ENCODE measurements around the gene C1QTNF3. TPM values are rescaled to one million over a fixed set of nuclear protein-coding genes. Genes with fewer than 3 reads are reported as not detected.
"Not testable (repeated sequence)": the region's sequence is repeated elsewhere in the genome, so short reads cannot be mapped to it uniquely, and the experiment has no call there.

C1QTNF3 gene, protein sequence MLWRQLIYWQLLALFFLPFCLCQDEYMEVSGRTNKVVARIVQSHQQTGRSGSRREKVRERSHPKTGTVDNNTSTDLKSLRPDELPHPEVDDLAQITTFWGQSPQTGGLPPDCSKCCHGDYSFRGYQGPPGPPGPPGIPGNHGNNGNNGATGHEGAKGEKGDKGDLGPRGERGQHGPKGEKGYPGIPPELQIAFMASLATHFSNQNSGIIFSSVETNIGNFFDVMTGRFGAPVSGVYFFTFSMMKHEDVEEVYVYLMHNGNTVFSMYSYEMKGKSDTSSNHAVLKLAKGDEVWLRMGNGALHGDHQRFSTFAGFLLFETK
- total RNA-seq, result 1.1 TPM
- long read RNA-seq, result 0 reads

- ATAC-seq, result peak; percentile 41
- peak; percentile 32 for DNase-seq
- intact Hi-C loops (cut with micrococcal nuclease), result no loop called here
Measured at GRCh38 chr5:34043099-34043876, at the start of gene C1QTNF3. Gene C1QTNF3, minus strand, starts transcription at chr5:34043213. Its CDS starts 88 bp downstream, at chr5:34043125.

DNA sequence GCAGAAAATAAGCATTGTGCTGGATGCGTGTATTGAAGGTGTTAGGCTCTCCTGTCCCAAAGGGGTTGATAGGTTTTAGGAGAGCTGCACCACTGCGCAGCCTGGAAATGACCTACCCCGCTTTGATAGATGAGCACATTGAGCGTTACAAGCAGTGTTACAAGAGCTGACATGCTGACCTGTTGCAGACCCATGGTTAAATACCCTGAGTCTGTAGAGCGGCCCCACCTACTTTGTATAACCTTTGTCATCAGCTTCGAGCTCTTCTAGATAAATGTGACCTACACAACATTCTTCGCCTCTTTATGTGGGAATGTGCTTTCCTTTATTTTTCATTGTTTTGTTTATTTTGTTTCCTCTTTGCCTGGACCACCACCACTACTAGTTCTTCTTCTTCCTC is 48.0 kb upstream of the C1QTNF3 start:
- ATAC-seq, result not testable (repeated sequence)

DNA sequence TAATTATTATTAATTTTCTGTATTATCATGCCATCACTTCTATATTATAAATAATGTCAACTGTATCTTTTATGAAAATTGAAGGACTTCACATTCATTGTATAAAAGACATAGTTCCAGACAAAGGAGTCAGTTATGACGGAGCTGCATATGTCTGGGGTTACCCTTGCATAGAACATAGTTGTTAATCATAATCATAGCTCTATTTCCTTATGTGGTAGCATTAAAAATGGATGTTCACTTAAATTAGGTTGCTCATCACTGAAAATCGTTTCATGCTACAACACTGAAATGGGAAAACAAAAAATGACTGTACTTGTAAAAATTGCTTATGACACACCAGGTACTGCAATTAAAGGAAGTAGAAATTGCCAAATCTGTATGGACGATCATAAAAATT is 46.8 kb upstream of the C1QTNF3 start:
- DNase-seq; intact Hi-C loops (cut with micrococcal nuclease); ATAC-seq: not testable (repeated sequence)

More for the DNA sequence above, 48.0 kb upstream of the C1QTNF3 start:
- intact Hi-C loops (cut with micrococcal nuclease); DNase-seq: not testable (repeated sequence)

DNA sequence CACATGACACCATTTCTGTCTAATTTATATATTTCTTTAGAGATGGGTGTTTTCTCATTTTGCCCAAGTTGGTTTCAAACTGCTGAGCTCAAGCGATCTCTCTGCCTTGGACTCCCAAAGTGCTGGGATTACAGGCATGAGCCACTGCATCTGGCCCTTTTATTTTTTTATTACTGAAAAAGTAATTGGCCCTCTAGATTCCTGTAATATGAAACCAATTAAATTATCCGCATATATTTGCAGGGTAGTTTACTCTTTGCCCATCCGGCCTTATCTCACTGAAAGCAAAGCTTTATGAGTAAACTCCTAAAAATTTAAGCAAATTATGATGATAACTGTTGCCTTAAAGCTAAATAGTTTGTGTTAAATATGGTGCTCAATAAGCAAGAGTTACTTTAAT is 44.7 kb upstream of the C1QTNF3 start:
- intact Hi-C loops (cut with micrococcal nuclease); DNase-seq; ATAC-seq: not testable (repeated sequence)

GRCh38 chr5:34083898-34084297 is 40.9 kb upstream of the C1QTNF3 start:
- intact Hi-C loops (cut with micrococcal nuclease); ATAC-seq; DNase-seq: not testable (repeated sequence)

GRCh38 chr5:34079505-34079904 is 36.5 kb upstream of the C1QTNF3 start:
- intact Hi-C loops (cut with micrococcal nuclease); DNase-seq; ATAC-seq: not testable (repeated sequence)

DNA sequence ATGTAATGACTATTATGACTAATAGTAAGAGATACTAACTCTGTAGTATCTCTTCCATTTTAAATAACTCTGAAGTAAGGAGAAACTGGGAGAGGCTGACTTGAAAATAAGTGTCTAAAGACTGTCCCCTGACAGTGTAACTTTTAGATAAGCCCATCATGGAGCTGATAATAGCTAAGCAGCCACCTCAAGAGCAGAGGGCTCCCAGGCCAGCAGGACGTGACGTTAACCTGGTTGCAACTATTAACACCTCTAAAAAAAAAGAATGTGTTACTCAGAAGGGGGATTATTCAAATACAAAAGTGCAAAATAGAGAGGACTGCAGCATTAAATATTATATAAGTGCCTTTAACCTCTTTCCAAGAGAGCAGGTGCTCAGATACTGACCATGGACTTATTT is 34.6 kb upstream of the C1QTNF3 start:
- ATAC-seq; DNase-seq; intact Hi-C loops (cut with micrococcal nuclease): not testable (repeated sequence)

- intact Hi-C loops (cut with micrococcal nuclease); ATAC-seq: not testable (repeated sequence)
Measured at GRCh38 chr5:34076719-34077364, 33.8 kb upstream of the C1QTNF3 start.

GRCh38 chr5:34074472-34074871 is 31.5 kb upstream of the C1QTNF3 start:
- intact Hi-C loops (cut with micrococcal nuclease); DNase-seq; ATAC-seq: not testable (repeated sequence)

More at GRCh38 chr5:34076719-34077364, 33.8 kb upstream of the C1QTNF3 start:
- not testable (repeated sequence) for DNase-seq

- ATAC-seq; intact Hi-C loops (cut with micrococcal nuclease); DNase-seq: not testable (repeated sequence)
Measured at GRCh38 chr5:34074071-34074470, 31.1 kb upstream of the C1QTNF3 start.

GRCh38 chr5:34070626-34071025 is 27.6 kb upstream of the C1QTNF3 start:
- DNase-seq; intact Hi-C loops (cut with micrococcal nuclease); ATAC-seq: not testable (repeated sequence)

DNA sequence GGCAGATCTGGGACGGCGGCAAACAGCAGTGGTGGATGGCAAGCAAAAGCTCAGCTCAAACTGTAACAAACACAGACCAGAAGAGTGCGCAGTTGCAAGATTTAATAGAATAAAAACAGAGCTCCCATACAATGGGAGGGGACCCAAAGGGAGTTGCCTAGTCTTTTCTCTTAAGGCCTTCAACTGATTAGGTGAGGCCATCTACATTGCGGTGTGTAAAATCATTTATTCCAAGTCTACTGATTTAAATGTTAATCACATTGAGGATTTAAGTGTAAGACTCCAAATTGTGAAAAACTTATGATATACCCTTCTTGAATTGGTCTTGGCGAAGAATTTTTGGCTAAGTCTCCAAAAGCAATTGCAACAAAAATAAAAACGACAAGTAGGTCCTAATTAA is 21.6 kb upstream of the C1QTNF3 start:
- intact Hi-C loops (cut with micrococcal nuclease), result no loop called here
- ATAC-seq, result no peak
- no peak for DNase-seq

- intact Hi-C loops (cut with micrococcal nuclease), result no loop called here
- no peak for ATAC-seq
- DNase-seq, result no peak
Measured at GRCh38 chr5:34062419-34062818, 19.4 kb upstream of the C1QTNF3 start.

DNA sequence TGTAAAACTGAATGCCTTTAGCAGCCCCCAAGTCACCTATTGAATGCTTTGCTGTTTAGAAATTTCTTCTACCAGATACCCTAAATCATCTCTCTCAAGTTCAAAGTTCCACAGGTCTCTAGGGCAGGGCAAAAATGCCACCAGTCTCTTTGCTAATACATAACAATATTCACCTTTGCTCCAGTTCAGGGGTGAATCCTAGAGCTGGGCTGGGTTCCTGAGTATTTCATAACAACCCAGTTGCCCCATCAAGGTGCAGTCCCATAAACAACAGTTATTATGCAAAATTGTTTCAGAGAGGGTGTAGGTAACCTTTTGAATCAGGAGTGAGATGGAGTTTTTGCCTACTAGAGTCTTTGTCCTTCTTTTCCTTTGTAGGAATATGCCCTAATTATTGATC is 19.0 kb upstream of the C1QTNF3 start:
- intact Hi-C loops (cut with micrococcal nuclease), result no loop called here
- no peak for ATAC-seq
- no peak for DNase-seq

DNA sequence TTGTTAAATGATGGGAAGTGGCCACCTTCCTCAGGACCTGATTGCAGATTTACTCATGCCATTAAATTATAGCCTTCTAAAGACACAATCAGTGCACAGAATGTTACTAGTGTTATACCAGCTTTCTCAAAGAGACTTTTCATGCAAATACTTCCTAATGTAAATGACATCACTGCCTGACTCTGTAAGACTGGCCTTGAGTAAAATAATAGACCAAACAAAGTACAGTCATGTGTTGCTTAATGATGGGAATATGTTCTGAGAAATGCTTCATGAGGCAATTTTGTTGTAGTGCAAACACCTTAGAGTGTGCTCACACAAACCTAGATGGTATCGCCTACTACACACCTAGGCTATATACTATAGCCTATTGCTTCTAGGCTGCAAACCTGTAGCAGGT is 17.0 kb upstream of the C1QTNF3 start:
- no peak for ATAC-seq
- intact Hi-C loops (cut with micrococcal nuclease), result no loop called here
- DNase-seq, result no peak

DNA sequence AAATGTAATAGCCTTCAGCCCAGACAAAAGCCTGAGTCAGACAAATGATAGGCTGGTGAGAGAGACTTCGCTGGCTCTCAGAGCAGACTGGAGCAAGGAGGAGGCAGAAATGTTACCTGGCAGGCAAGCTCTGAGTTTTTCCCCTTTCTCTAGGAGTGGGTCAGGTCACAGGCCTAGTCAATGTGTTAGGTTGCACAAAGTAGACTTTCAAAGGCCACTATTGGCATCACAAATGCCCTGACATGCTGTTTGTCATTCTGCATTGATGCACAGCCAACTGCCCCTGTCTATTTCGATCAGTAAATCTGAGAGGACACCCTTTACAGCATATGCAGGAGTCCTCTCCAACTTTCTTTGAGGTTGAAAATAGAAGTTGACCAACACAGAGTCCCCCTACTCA is 15.5 kb upstream of the C1QTNF3 start:
- ATAC-seq (no peak), DNase-seq (no peak)
- intact Hi-C loops (cut with micrococcal nuclease), result no loop called here

GRCh38 chr5:34057569-34057968 is 14.6 kb upstream of the C1QTNF3 start:
- ATAC-seq, result no peak
- no peak for DNase-seq
- intact Hi-C loops (cut with micrococcal nuclease), result no loop called here

GRCh38 chr5:34057118-34057517 is 14.1 kb upstream of the C1QTNF3 start:
- intact Hi-C loops (cut with micrococcal nuclease), result no loop called here
- DNase-seq, result no peak
- no peak for ATAC-seq

DNA sequence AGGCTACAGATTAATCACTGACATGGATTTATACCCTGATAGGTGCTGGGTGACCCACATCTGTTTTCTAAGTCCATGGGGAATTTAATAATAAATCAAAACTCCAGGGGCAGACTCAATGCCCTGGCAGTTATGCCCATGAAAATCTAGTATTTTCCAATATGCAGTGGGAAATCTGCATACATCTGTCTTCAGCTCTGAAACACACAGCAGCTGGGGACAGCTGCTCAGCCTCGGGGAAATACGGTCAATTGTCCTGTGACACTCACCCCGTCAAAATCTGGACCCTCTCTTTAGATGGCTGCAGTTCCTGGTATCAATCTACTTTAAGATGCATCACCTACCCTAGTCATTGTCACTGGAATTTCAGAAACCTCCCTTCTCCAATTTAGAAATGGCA is 12.7 kb upstream of the C1QTNF3 start:
- no peak for ATAC-seq
- intact Hi-C loops (cut with micrococcal nuclease), result no loop called here
- DNase-seq, result no peak

DNA sequence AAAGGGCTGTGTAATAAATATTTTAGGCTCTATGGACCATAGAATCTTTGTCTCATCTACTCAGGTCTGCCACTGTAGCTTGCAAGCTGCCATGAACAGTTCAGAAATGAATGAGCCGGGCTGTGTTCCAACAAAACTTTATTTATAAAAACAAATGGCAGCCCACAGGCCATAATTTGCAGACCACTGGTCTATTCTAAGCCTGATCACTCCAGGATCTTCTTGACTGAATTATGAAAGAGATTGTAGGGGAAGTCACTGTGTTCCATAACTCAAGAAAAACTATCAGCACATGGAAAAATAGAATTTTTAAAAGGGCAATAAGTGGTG is 11.4 kb upstream of the C1QTNF3 start:
- intact Hi-C loops (cut with micrococcal nuclease), result no loop called here
- ATAC-seq, result no peak
- DNase-seq, result no peak
